ENCODE measurements around the gene RBM42.
"Not testable (repeated sequence)": the region's sequence is repeated elsewhere in the genome, so short reads cannot be mapped to it uniquely, and the experiment has no call there.

RBM42 gene

DNA sequence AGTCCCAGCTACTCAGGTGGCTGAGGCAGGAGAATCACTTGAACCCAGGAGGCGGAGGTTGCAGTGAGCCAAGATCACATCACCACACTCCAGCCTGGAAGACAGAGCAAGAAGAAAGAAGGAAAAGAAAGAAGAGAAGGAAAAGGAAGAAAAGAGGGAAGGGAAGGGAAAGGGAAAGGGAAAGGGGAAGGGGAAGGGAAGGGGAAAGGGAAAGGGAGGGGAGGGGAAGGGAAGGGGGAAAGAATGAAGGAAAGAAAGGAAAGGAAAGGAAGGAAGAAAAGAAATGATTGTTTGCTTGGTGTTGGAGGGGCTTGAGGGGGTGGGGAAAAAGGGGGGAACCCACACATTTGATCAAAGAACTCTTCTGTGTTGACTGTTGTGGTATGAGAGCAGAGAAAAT is 32.9 kb upstream of the RBM42 start:
- no peak overlapping the region for H3K4me3 Mint-ChIP-seq
- H3K36me3 Mint-ChIP-seq (ENCODE audit: low read depth) = no peaks in the 10 kb centered on the region
- no peak overlapping the region for H3K27ac Mint-ChIP-seq
- peaks cover 35% of the 10 kb centered on the region for H3K27me3 Mint-ChIP-seq (ENCODE audit: low read depth, poor library complexity)
- H3K9me3 Mint-ChIP-seq = no peaks in the 10 kb centered on the region
- TF ChIP-seq, protein P1, sequence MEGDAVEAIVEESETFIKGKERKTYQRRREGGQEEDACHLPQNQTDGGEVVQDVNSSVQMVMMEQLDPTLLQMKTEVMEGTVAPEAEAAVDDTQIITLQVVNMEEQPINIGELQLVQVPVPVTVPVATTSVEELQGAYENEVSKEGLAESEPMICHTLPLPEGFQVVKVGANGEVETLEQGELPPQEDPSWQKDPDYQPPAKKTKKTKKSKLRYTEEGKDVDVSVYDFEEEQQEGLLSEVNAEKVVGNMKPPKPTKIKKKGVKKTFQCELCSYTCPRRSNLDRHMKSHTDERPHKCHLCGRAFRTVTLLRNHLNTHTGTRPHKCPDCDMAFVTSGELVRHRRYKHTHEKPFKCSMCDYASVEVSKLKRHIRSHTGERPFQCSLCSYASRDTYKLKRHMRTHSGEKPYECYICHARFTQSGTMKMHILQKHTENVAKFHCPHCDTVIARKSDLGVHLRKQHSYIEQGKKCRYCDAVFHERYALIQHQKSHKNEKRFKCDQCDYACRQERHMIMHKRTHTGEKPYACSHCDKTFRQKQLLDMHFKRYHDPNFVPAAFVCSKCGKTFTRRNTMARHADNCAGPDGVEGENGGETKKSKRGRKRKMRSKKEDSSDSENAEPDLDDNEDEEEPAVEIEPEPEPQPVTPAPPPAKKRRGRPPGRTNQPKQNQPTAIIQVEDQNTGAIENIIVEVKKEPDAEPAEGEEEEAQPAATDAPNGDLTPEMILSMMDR (IDR thresholded peaks at IDR 0.05) = no peak
- no peaks in the 10 kb centered on the region for H3K4me1 Mint-ChIP-seq
- no peak for DNase-seq

DNA sequence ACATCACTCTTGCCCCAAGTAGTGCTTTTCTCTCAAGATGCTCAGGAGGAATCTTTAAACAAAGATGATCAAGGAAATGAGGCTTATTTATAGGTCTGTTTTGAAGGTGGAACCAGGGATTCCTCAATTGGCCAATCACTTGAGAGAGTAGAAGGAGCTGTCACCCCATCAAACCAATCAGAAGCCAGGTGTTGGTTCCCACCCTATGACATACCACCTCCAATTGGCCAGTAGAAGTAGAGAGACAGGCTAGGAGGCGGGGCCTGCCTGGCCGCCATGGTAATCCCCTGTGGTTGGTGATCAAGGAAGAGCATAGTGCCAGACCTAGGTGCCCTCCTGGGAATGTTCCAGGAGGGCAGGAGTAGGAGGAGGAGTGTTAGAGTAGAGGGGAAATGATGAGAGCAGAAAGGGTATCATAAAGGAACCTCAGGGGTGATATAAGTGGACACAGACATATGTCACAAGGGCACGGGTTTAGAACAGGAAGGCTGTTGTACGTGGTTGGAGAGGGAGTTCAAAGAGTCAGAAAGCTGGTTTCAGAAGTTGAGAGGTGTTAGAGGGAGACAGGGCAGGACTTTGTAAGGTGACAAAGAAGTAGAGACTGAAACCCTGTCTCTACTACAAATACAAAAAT is 32.4 kb upstream of the RBM42 start:
- Mint-ChIP-seq H3K27me3 (ENCODE audit: low read depth, poor library complexity) (peaks cover 39% of the 10 kb centered on the region), H3K9me3 (no peaks in the 10 kb centered on the region), H3K27ac (peak overlapping the region; percentile 14), H3K4me3 (no peak overlapping the region), H3K4me1 (no peaks in the 10 kb centered on the region), H3K36me3 (ENCODE audit: low read depth) (no peaks in the 10 kb centered on the region)
- TF ChIP-seq, protein P1 (IDR thresholded peaks at IDR 0.05) = no peak
- no peak for DNase-seq

DNA sequence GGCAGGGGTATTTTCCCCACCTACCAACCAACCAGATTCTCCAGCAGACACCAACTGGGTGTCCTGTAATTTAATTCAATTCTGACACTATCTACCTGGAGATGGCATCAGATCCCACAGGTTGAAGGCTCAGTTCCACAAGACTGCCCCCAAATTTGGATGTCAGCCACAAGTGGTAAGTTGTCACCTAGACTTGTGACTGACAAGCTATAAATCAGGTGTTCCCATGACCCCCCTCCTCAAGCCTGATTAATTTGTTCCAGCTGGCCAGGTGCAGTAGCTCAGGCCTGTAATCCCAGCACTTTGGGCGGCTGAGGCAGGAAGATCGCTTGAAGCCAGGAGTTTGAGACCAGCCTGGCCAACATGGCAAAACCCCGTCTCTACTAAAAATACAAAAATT is 26.9 kb upstream of the RBM42 start:
- peaks cover 6% of the 10 kb centered on the region for H3K4me1 Mint-ChIP-seq
- H3K4me3 Mint-ChIP-seq = no peak overlapping the region
- peaks cover 43% of the 10 kb centered on the region for H3K27me3 Mint-ChIP-seq (ENCODE audit: low read depth, poor library complexity)
- TF ChIP-seq, protein P1 (IDR thresholded peaks at IDR 0.05) = no peak
- no peak overlapping the region for H3K27ac Mint-ChIP-seq
- H3K36me3 Mint-ChIP-seq (ENCODE audit: low read depth) = no peaks in the 10 kb centered on the region
- peaks cover 19% of the 10 kb centered on the region for H3K9me3 Mint-ChIP-seq
- no peak for DNase-seq

DNA sequence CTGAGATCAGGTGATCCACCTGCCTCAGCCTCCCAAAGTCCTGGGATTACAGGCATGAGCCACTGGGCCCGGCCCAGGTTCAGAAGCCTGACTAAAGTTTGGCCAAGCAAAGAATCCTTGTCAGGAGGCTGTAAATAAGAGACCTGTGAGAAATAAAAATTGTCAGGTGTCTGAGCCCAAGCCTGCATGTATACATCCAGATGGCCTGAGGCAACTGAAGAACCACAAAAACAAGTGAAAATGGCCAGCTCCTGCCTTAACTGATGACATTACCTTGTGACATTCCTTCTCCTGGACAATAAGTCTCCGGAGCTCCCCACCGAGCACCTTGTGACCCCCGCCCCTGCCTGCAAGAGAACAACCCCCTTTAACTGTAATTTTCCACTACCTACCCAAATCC is 24.4 kb upstream of the RBM42 start:
- Mint-ChIP-seq H3K27me3 (ENCODE audit: low read depth, poor library complexity) (peaks cover 46% of the 10 kb centered on the region), H3K9me3 (peaks cover 37% of the 10 kb centered on the region)
- H3K4me1 Mint-ChIP-seq; DNase-seq; H3K4me3 Mint-ChIP-seq; H3K27ac Mint-ChIP-seq; H3K36me3 Mint-ChIP-seq (ENCODE audit: low read depth): not testable (repeated sequence)

DNA sequence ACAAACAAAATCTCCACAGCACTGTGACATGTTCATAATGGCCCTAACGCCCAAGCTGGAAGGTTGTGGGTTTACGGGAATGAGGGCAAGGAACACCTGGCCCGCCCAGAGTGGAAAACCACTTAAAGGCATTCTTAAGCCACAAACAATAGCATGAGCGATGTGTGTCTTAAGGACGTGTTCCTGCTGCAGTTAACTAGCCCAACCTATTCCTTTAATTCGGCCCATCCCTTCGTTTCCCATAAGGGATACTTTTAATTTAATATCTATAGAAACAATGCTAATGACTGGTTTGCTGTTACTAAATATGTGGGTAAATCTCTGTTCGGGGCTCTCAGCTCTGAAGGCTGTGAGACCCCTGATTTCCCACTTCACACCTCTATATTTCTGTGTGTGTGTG is 21.7 kb upstream of the RBM42 start:
- not testable (repeated sequence) for DNase-seq; H3K36me3 Mint-ChIP-seq (ENCODE audit: low read depth)

DNA sequence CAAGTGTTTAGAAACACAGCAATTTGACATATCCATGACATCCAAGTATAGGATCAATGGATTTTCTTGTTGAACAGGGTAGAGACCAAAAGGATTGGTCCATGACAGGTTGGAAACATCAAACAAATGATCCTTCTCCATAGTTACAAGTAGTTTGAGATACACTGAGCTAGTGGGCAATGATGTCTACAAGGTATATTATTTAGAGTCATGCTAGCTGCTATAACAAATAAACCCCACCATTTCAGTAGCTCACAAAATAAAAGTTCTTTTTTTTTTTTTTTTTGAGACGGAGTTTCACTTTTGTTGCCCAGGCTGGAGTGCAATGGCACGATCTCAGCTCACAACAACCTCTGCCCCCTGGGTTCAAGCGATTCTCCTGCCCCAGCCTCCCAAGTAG is 21.2 kb upstream of the RBM42 start:
- Mint-ChIP-seq H3K27ac (no peak overlapping the region), H3K4me3 (no peak overlapping the region), H3K4me1 (peaks cover 6% of the 10 kb centered on the region), H3K27me3 (ENCODE audit: low read depth, poor library complexity) (peaks cover 30% of the 10 kb centered on the region), H3K9me3 (peaks cover 37% of the 10 kb centered on the region), H3K36me3 (ENCODE audit: low read depth) (no peaks in the 10 kb centered on the region)
- TF ChIP-seq, protein P1 (IDR thresholded peaks at IDR 0.05) = no peak
- DNase-seq = no peak

More for the DNA sequence above, 21.7 kb upstream of the RBM42 start:
- not testable (repeated sequence) for H3K27ac Mint-ChIP-seq, H3K4me3 Mint-ChIP-seq, H3K4me1 Mint-ChIP-seq
- H3K9me3 Mint-ChIP-seq = peaks cover 37% of the 10 kb centered on the region
- peaks cover 35% of the 10 kb centered on the region for H3K27me3 Mint-ChIP-seq (ENCODE audit: low read depth, poor library complexity)

DNA sequence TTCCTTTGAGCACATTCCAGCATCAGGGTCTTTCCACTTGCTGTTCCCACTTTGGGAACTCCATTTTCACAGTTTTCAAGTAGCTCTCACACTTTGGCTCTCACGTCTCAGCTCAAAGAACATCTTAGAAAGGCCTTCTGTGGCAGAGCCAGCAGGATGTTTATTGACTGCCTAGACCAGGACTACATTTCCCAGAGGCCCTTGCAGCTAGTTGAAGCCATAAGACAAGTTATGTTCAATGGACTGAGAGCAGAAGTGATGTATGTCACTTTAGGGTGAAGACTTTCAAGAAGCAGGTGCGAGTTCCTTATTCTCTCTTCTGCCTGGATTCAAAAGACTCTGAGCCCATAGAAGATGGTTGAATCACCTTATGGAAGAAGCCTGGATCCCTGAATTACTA is 20.6 kb upstream of the RBM42 start:
- H3K27ac Mint-ChIP-seq = no peak overlapping the region
- H3K9me3 Mint-ChIP-seq = peaks cover 35% of the 10 kb centered on the region
- DNase-seq = no peak
- TF ChIP-seq, protein P1 (IDR thresholded peaks at IDR 0.05) = no peak
- H3K4me1 Mint-ChIP-seq = peaks cover 6% of the 10 kb centered on the region
- H3K36me3 Mint-ChIP-seq (ENCODE audit: low read depth) = no peaks in the 10 kb centered on the region
- H3K27me3 Mint-ChIP-seq (ENCODE audit: low read depth, poor library complexity) = peaks cover 29% of the 10 kb centered on the region
- H3K4me3 Mint-ChIP-seq = no peak overlapping the region

Data from nephron progenitor cell (in vitro differentiated cells).